ENCODE data around the gene MAD1L1.

Gene MAD1L1

GRCh38 chr7:2099048-2099957 is 133.4 kb downstream of the MAD1L1 start:
- DNase-seq: no peak

GRCh38 chr7:2098496-2098895 is 134.2 kb downstream of the MAD1L1 start:
- DNase-seq: no peak

GRCh38 chr7:2098056-2098455 is 134.7 kb downstream of the MAD1L1 start:
- DNase-seq: no peak

- DNase-seq: no peak
These were observed 135.3 kb downstream of the MAD1L1 start for GRCh38 chr7:2097492-2097891.

GRCh38 chr7:2096692-2097387 is 135.9 kb downstream of the MAD1L1 start:
- no peak for DNase-seq

GRCh38 chr7:2095436-2095835 is 137.3 kb downstream of the MAD1L1 start:
- no peak for DNase-seq

GRCh38 chr7:2094454-2095045 is 138.2 kb downstream of the MAD1L1 start:
- no peak for DNase-seq

GRCh38 chr7:2093843-2094220 is 138.9 kb downstream of the MAD1L1 start:
- no peak for DNase-seq

GRCh38 chr7:2093215-2093842 is 139.4 kb downstream of the MAD1L1 start:
- no peak for DNase-seq

- DNase-seq: no peak
These were observed 140.5 kb downstream of the MAD1L1 start for GRCh38 chr7:2092279-2092678.

GRCh38 chr7:2090526-2091520 is 141.9 kb downstream of the MAD1L1 start:
- DNase-seq: no peak

- DNase-seq: no peak
These were observed 143.9 kb downstream of the MAD1L1 start for GRCh38 chr7:2088801-2089200.

- DNase-seq: no peak
These were observed 145.0 kb downstream of the MAD1L1 start for GRCh38 chr7:2087744-2088143.

- no peak for DNase-seq
These were observed 146.5 kb downstream of the MAD1L1 start for GRCh38 chr7:2086229-2086628.

GRCh38 chr7:2085804-2086203 is 146.9 kb downstream of the MAD1L1 start:
- DNase-seq: no peak

- DNase-seq: no peak
These were observed 147.8 kb downstream of the MAD1L1 start for GRCh38 chr7:2084781-2085505.

GRCh38 chr7:2084331-2084730 is 148.4 kb downstream of the MAD1L1 start:
- DNase-seq: no peak

GRCh38 chr7:2083362-2083761 is 149.4 kb downstream of the MAD1L1 start:
- DNase-seq: no peak

GRCh38 chr7:2082139-2082998 is 150.4 kb downstream of the MAD1L1 start:
- DNase-seq: no peak

GRCh38 chr7:2081526-2082135 is 151.1 kb downstream of the MAD1L1 start:
- no peak for DNase-seq
